Neuronal stem cell (in vitro differentiated cells): Measurements from ENCODE around the gene CCL25.
A peak's percentile ranks its signal among the peaks of the same experiment; 100 is the strongest.

Experiments used
- DNase-seq: peaks from one replicate; pipeline ENCODE4 v3.0.0-alpha.2; 2013; ENCODE audit warnings: low spot score
- H2AFZ ChIP-seq: one replicate; pipeline ENCODE4 v1.6.1; 2013; ENCODE audit warnings: mild to moderate bottlenecking, low read length, inconsistent platforms
- H2AK5ac ChIP-seq: 2 replicates; pipeline ENCODE4 v1.6.1; 2013; ENCODE audit warnings: low read depth, mild to moderate bottlenecking, inconsistent platforms, low read length, moderate library complexity, mixed read lengths
- H2BK120ac ChIP-seq: 2 replicates; pipeline ENCODE4 v1.6.1; 2013; ENCODE audit warnings: low read depth, mild to moderate bottlenecking, inconsistent platforms, low read length, moderate library complexity, mixed read lengths
- H2BK12ac ChIP-seq: one replicate; pipeline ENCODE4 v1.6.1; 2013; ENCODE audit warnings: low read length, inconsistent platforms
- H2BK15ac ChIP-seq: 2 replicates; pipeline ENCODE4 v1.6.1; 2013; ENCODE audit warnings: mild to moderate bottlenecking, low read length, inconsistent platforms, mixed read lengths
- H2BK5ac ChIP-seq: one replicate; pipeline ENCODE4 v1.6.1; 2013; ENCODE audit warnings: inconsistent platforms, mild to moderate bottlenecking, low read length, moderate library complexity
- H3K14ac ChIP-seq: one replicate; pipeline ENCODE4 v1.6.1; 2013; ENCODE audit warnings: low read length, inconsistent platforms
- H3K18ac ChIP-seq: 2 replicates; pipeline ENCODE4 v1.6.1; 2013; ENCODE audit warnings: low read length, inconsistent platforms
- H3K23ac ChIP-seq: 2 replicates; pipeline ENCODE4 v1.6.1; 2013; ENCODE audit warnings: low read depth, mild to moderate bottlenecking, mixed read lengths, low read length, inconsistent platforms; ENCODE audit not compliant: poor library complexity
- H3K27ac ChIP-seq: replicated peaks from 3 replicates; pipeline ENCODE4 v1.5.1; 2013; ENCODE audit warnings: low read length, inconsistent platforms
- H3K27me3 ChIP-seq, 3 experiments: 2 replicates each; pipeline ENCODE4 v1.6.1; 2013; ENCODE audit warnings: low read length in 3 of 3, mild to moderate bottlenecking in 2 of 3, inconsistent platforms in 1 of 3, low read depth in 1 of 3, mixed read lengths in 1 of 3, moderate library complexity in 1 of 3; ENCODE audit not compliant: control insufficient read depth in 3 of 3, insufficient read depth in 3 of 3
- H3K36me3 ChIP-seq, 2 donors: replicated peaks in 1 of 2; 2 replicates each; pipeline ENCODE4 v1.6.1; 2013; ENCODE audit warnings: low read length in 2 of 2; ENCODE audit not compliant: control insufficient read depth in 2 of 2, insufficient read depth in 2 of 2
- H3K4ac ChIP-seq: 2 replicates; pipeline ENCODE4 v1.6.1; 2013; ENCODE audit warnings: inconsistent platforms, mild to moderate bottlenecking, low read length, moderate library complexity
- H3K4me1 ChIP-seq, 2 donors: 1 replicate in 1 of 2; 2 replicates in 1 of 2; pipeline ENCODE4 v1.6.1; 2013; ENCODE audit warnings: low read length in 2 of 2, low read depth in 1 of 2; ENCODE audit not compliant: control insufficient read depth in 2 of 2, insufficient read depth in 1 of 2
- H3K4me2 ChIP-seq: one replicate; pipeline ENCODE4 v1.6.1; 2013; ENCODE audit warnings: mild to moderate bottlenecking, low read length, inconsistent platforms; ENCODE audit not compliant: insufficient read depth, poor library complexity, severe bottlenecking
- H3K4me3 ChIP-seq, 2 donors: 2 replicates each; pipeline ENCODE4 v1.5.1; 2013; ENCODE audit warnings: low read length in 2 of 2, mild to moderate bottlenecking in 2 of 2, inconsistent platforms in 1 of 2, moderate library complexity in 1 of 2
- H3K79me1 ChIP-seq: one replicate; pipeline ENCODE4 v1.6.1; 2013; ENCODE audit warnings: low read depth, mild to moderate bottlenecking, inconsistent platforms, low read length, moderate library complexity
- H3K9ac ChIP-seq: one replicate; pipeline ENCODE4 v1.6.1; 2013; ENCODE audit warnings: mild to moderate bottlenecking, low read depth, low read length, inconsistent platforms; ENCODE audit not compliant: poor library complexity
- H3K9me3 ChIP-seq, 2 donors: replicated peaks in 1 of 2; 2 replicates each; pipeline versions ENCODE3 to v1.6.1; 2013; ENCODE audit warnings: low read length in 2 of 2, mild to moderate bottlenecking in 2 of 2, inconsistent platforms in 1 of 2, low read depth in 1 of 2, mixed read lengths in 1 of 2, moderate library complexity in 1 of 2; ENCODE audit not compliant: control insufficient read depth in 2 of 2, insufficient read depth in 1 of 2
- H4K8ac ChIP-seq: one replicate; pipeline ENCODE4 v1.6.1; 2013; ENCODE audit warnings: low read depth, mild to moderate bottlenecking, inconsistent platforms, low read length, moderate library complexity
- H4K91ac ChIP-seq: one replicate; pipeline ENCODE4 v1.6.1; 2013; ENCODE audit warnings: low read length, low read depth, mild to moderate bottlenecking, inconsistent platforms; ENCODE audit not compliant: poor library complexity
- WGBS, 2 donors: extraction: QIAGEN DNeasy Blood & Tissue Kit; methylation state at CpG; one replicate each; pipeline ENCODE4 v1.1.7; 2013; ENCODE audit warnings: missing lambda C conversion rate in 2 of 2, mixed read lengths in 1 of 2; ENCODE audit not compliant: insufficient read length in 2 of 2, insufficient replicate concordance in 1 of 2; ENCODE audit errors: extremely low coverage in 2 of 2; 5-methylcytosine and 5-hydroxymethylcytosine counted together

Gene CCL25

DNA sequence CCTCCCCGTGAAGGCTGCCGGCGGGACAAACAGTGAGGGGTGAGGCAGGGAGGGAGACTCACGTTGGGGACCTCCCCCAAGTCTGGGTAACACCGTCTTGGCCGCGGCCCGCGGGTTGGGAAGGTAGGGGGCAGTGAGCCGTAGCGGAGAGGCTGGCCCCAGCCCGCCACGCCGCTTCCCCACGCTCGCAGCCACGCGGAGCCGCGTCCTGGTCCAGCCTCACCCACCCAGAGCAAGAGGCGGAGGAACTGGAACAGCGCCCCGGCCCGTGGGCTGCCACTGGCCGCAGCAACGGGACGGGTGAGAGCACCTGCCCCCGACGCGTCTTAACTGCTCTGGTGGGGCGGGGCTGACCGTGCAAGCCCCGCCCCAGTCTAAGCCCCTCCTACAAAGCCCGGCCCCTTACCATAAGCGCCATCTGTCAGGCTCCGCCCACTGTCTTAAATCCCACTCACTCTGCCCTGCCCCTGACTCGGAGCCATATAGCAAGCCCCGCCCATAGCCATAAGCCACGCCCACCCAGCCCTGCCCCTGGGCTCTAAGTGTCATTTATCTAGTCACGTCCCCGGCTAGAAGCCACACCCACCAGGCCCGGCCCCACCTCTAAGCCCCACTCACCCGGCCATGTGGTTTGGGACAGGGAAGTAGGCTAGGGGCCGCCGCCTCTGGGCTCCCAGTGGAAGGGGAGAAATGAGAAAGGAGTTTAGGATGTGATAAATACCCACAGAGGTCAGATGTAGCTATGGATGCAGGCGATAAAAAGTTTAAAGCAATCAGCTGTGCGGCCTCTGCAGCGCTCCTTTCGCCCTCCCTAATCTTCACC is 2.1 kb upstream of the CCL25 start:
- peak overlapping the region in 1 of 2 donors; percentile 80 for H3K4me3 ChIP-seq
- H3K4me2 ChIP-seq = peak overlapping the region; percentile 77
- peaks cover 4 to 22% of the 10 kb centered on the region in 2 donors for H3K4me1 ChIP-seq
- peak overlapping the region; percentile 65 for H3K23ac ChIP-seq
- WGBS, 2 donors = no CpG with 5 or more reads among the region's 49 CpGs
- H3K4ac ChIP-seq = peak overlapping the region; percentile 23
- H2BK15ac ChIP-seq = peak overlapping the region; percentile 67
- no peak overlapping the region for H4K8ac ChIP-seq
- H2AFZ ChIP-seq = peak overlapping the region; percentile 88
- peaks cover 0 to 3% of the 10 kb centered on the region in 2 donors for H3K9me3 ChIP-seq
- H2BK12ac ChIP-seq = peak overlapping the region; percentile 99
- no peak overlapping the region for H2BK120ac ChIP-seq
- no peak overlapping the region for H3K27ac ChIP-seq
- peak; percentile 98 for DNase-seq
- no peak overlapping the region for H4K91ac ChIP-seq
- no peaks in the 10 kb centered on the region for H3K36me3 ChIP-seq
- peak overlapping the region; percentile 89 for H3K14ac ChIP-seq
- peak overlapping the region; percentile 81 for H3K9ac ChIP-seq
- H2BK5ac ChIP-seq = peak overlapping the region; percentile 66
- peak overlapping the region; percentile 94 for H2AK5ac ChIP-seq
- peaks cover 0 to 7% (median 4%) of the 10 kb centered on the region in 3 experiments for H3K27me3 ChIP-seq
- H3K18ac ChIP-seq = peak overlapping the region; percentile 97
- H3K79me1 ChIP-seq = no peaks in the 10 kb centered on the region

DNA sequence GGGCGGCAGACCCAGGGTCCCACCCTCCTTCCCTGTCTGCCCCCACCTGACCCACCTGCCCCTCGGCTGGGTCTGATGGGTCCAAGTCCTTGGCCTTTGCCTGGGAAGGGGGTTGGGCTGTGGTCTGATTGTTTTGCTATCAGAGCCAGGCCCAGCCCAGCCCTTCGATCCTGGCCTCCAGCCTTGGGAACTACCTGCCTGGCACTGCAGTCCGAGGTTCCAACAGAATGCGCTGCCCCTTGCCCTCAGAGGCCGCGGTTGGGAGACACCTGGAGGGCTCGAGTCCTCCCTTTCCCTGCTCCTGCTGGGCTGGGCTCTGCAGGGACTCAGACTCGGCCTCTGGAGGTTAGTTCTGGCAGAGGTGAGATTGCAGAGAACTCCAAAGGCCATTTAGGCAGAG is 1.6 kb downstream of the CCL25 start:
- peaks cover 0 to 3% of the 10 kb centered on the region in 2 donors for H3K9me3 ChIP-seq
- no peak overlapping the region for H3K4me2 ChIP-seq
- peak overlapping the region; percentile 26 for H2BK5ac ChIP-seq
- H3K14ac ChIP-seq = peak overlapping the region; percentile 38
- H2BK15ac ChIP-seq = peak overlapping the region; percentile 94
- no peak overlapping the region for H4K91ac ChIP-seq
- no peak overlapping the region for H3K9ac ChIP-seq
- peak overlapping the region; percentile 96 for H2AK5ac ChIP-seq
- H3K4me3 ChIP-seq = no peak overlapping the region
- H3K27ac ChIP-seq = no peak overlapping the region
- H3K4me1 ChIP-seq = peaks cover 4 to 22% of the 10 kb centered on the region in 2 donors
- peaks cover 0 to 7% (median 4%) of the 10 kb centered on the region in 3 experiments for H3K27me3 ChIP-seq
- no peak overlapping the region for H3K4ac ChIP-seq
- no peaks in the 10 kb centered on the region for H3K79me1 ChIP-seq
- no peak overlapping the region for H4K8ac ChIP-seq
- peak overlapping the region; percentile 80 for H3K23ac ChIP-seq
- H3K36me3 ChIP-seq = no peaks in the 10 kb centered on the region
- no peak overlapping the region for H2AFZ ChIP-seq
- H2BK12ac ChIP-seq = peak overlapping the region; percentile 84
- no peak for DNase-seq
- WGBS, 2 donors = no CpG with 5 or more reads among the region's 9 CpGs
- peak overlapping the region; percentile 89 for H3K18ac ChIP-seq
- no peak overlapping the region for H2BK120ac ChIP-seq

GRCh38 chr19:8056533-8056932 is 4.0 kb downstream of the CCL25 start:
- Histone ChIP-seq H3K4me3 (no peak overlapping the region), H2BK15ac (peak overlapping the region; percentile 58), H4K8ac (no peak overlapping the region), H3K27ac (no peak overlapping the region), H3K9ac (no peak overlapping the region), H2BK5ac (peak overlapping the region; percentile 3), H3K23ac (no peak overlapping the region), H3K27me3 (peaks cover 0 to 7% (median 0%) of the 10 kb centered on the region in 3 experiments), H2BK12ac (peak overlapping the region; percentile 30), H3K9me3 (no peaks in the 10 kb centered on the region), H3K18ac (peak overlapping the region; percentile 64), H3K79me1 (no peaks in the 10 kb centered on the region), H3K14ac (peak overlapping the region; percentile 56), H3K4me2 (no peak overlapping the region), H3K4me1 (peaks cover 0 to 16% of the 10 kb centered on the region in 2 donors), H2AK5ac (no peak overlapping the region), H3K36me3 (no peaks in the 10 kb centered on the region), H3K4ac (no peak overlapping the region), H2BK120ac (no peak overlapping the region), H2AFZ (no peak overlapping the region), H4K91ac (no peak overlapping the region)
- WGBS, 2 donors = no CpG with 5 or more reads among the region's 4 CpGs
- no peak for DNase-seq

- Histone ChIP-seq H4K8ac (no peak overlapping the region), H3K4ac (no peak overlapping the region), H3K27ac (no peak overlapping the region), H3K23ac (no peak overlapping the region), H3K36me3 (no peaks in the 10 kb centered on the region), H3K4me2 (no peak overlapping the region), H3K9ac (no peak overlapping the region), H2AFZ (no peak overlapping the region), H3K4me3 (no peak overlapping the region), H3K14ac (no peak overlapping the region), H4K91ac (no peak overlapping the region), H3K18ac (peak overlapping the region; percentile 2), H2BK12ac (no peak overlapping the region), H3K9me3 (no peaks in the 10 kb centered on the region), H2BK5ac (no peak overlapping the region), H2BK120ac (no peak overlapping the region), H3K79me1 (no peaks in the 10 kb centered on the region), H3K27me3 (peaks cover 0 to 7% (median 0%) of the 10 kb centered on the region in 3 experiments), H3K4me1 (peaks cover 0 to 12% of the 10 kb centered on the region in 2 donors), H2BK15ac (no peak overlapping the region), H2AK5ac (no peak overlapping the region)
- no peak for DNase-seq
- no CpG with 5 or more reads among the region's 7 CpGs for WGBS, 2 donors
Observed at GRCh38 chr19:8057545-8058270, 5.1 kb downstream of the CCL25 start.
